Right ventricle myocardium superior (tissue), 1 donor: Measurements from ENCODE around the gene TAF3. TPM values are rescaled to one million over a fixed set of nuclear protein-coding genes. Genes with fewer than 3 reads are reported as not detected.

Experiments used
- ATAC-seq: fragments of 200-7000 bp; cut with Tn5 transposase; one replicate; pipeline ENCODE4 v1.9.1; 2020; ENCODE audit warnings: mild to moderate bottlenecking; ENCODE audit not compliant: poor library complexity
- DNase-seq: peaks from one replicate; pipeline ENCODE4 v3.0.0-alpha.2; 2020
- intact Hi-C: fragments of 100-400 bp; cut with DNase I; formaldehyde crosslinking; loops from one replicate; pipeline ENCODE4 v1.11.2; 2022
- total RNA-seq: library from RNA; stranded (reverse); fragmentation: NEBNext Ultra II Directional; extraction: Animal tissue kit (Norgen Biotek cat#: 25700); gene quantifications from one replicate; pipeline ENCODE4 v1.2.1, GENCODE V29; 2021
- donor health status: DM: no; HTN: yes; CAD: no; lungs with severe emphysema.

The TAF3 gene
- total RNA-seq, 1 donor from 2014 or later = 10.4 TPM

- DNase-seq = no peak
- ATAC-seq = no peak
- intact Hi-C loops = no loop called here
These were observed 90.4 kb downstream of the TAF3 start for GRCh38 chr10:7908541-7909210.

- ATAC-seq (no peak), DNase-seq (no peak)
- intact Hi-C loops = no loop called here
These were observed 95.0 kb downstream of the TAF3 start for GRCh38 chr10:7913126-7913872.

GRCh38 chr10:7915923-7916536 lies 97.7 kb downstream of the TAF3 start:
- intact Hi-C loops = no loop called here

GRCh38 chr10:7917736-7918135 lies 99.4 kb downstream of the TAF3 start:
- DNase-seq = no peak
- intact Hi-C loops = no loop called here
- no peak for ATAC-seq

More at GRCh38 chr10:7915923-7916536, 97.7 kb downstream of the TAF3 start:
- DNase-seq (no peak), ATAC-seq (no peak)

GRCh38 chr10:7922707-7923106 lies 104.4 kb downstream of the TAF3 start:
- no peak for DNase-seq
- intact Hi-C loops = no loop called here
- ATAC-seq = no peak

- ATAC-seq = no peak
These were observed 110.2 kb downstream of the TAF3 start for GRCh38 chr10:7928536-7928935.

GRCh38 chr10:7932301-7933036 lies 114.2 kb downstream of the TAF3 start:
- DNase-seq = no peak
- intact Hi-C loops = no loop called here
- ATAC-seq = no peak

More at GRCh38 chr10:7928536-7928935, 110.2 kb downstream of the TAF3 start:
- intact Hi-C loops = no loop called here
- no peak for DNase-seq

- intact Hi-C loops = no loop called here
- ATAC-seq = no peak
These were observed 115.0 kb downstream of the TAF3 start for GRCh38 chr10:7933262-7933661.

GRCh38 chr10:7933757-7934156 lies 115.5 kb downstream of the TAF3 start:
- no peak for ATAC-seq
- DNase-seq = no peak
- intact Hi-C loops = no loop called here

More at GRCh38 chr10:7933262-7933661, 115.0 kb downstream of the TAF3 start:
- DNase-seq = no peak

- DNase-seq = no peak
- ATAC-seq = no peak
- intact Hi-C loops = no loop called here
These were observed 119.1 kb downstream of the TAF3 start for GRCh38 chr10:7937315-7937945.

GRCh38 chr10:7941576-7941975 lies 123.3 kb downstream of the TAF3 start:
- intact Hi-C loops = no loop called here
- no peak for ATAC-seq
- no peak for DNase-seq

- DNase-seq = no peak
- intact Hi-C loops = no loop called here
- no peak for ATAC-seq
These were observed 124.0 kb downstream of the TAF3 start for GRCh38 chr10:7942316-7942715.

GRCh38 chr10:7942859-7943258 lies 124.6 kb downstream of the TAF3 start:
- ATAC-seq = no peak
- no peak for DNase-seq
- intact Hi-C loops = no loop called here

- ATAC-seq = no peak
These were observed 125.8 kb downstream of the TAF3 start for GRCh38 chr10:7944215-7944480.

GRCh38 chr10:7944537-7944936 lies 126.2 kb downstream of the TAF3 start:
- DNase-seq = no peak
- intact Hi-C loops = no loop called here
- ATAC-seq = no peak

More at GRCh38 chr10:7944215-7944480, 125.8 kb downstream of the TAF3 start:
- intact Hi-C loops = no loop called here
- DNase-seq = no peak

- intact Hi-C loops = no loop called here
- ATAC-seq (no peak), DNase-seq (no peak)
These were observed 126.7 kb downstream of the TAF3 start for GRCh38 chr10:7945034-7945433.

GRCh38 chr10:7945469-7946187 lies 127.3 kb downstream of the TAF3 start:
- ATAC-seq (no peak), DNase-seq (no peak)
- intact Hi-C loops = no loop called here

GRCh38 chr10:7948371-7949000 lies 130.2 kb downstream of the TAF3 start:
- ATAC-seq (no peak), DNase-seq (no peak)
- intact Hi-C loops = no loop called here
